HG03558 (cell line): ENCODE data around the gene BAAT.
A peak's percentile ranks its signal among the peaks of the same experiment; 100 is the strongest.

Source experiments
- ATAC-seq: cut with Tn5 transposase; IDR thresholded peaks from one replicate; pipeline ENCODE4 v1.9.1; 2021; ENCODE audit warnings: moderate number of reproducible peaks; ENCODE audit not compliant: unreplicated experiment; ENCODE audit errors: extremely low read depth

BAAT gene

DNA sequence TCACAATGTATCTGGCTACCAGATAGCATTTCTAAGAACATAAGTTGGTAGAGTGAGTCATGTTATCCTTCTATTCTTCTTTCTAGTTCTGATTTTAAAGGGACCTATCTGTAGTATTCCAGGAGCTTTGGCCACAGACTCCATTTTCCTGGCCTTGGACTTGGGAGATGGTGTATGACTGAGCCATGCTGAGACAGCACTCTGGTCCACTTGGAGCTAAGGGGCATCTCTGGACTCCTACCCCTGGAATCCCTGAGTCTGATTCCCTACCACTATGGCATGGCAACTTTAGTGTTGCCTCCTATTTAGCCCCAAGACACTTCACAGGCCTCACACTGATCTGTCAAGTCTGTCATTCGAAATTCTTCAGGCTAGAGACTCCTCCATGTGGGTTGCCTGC lies 58.8 kb downstream of the BAAT start:
- ATAC-seq: no peak

DNA sequence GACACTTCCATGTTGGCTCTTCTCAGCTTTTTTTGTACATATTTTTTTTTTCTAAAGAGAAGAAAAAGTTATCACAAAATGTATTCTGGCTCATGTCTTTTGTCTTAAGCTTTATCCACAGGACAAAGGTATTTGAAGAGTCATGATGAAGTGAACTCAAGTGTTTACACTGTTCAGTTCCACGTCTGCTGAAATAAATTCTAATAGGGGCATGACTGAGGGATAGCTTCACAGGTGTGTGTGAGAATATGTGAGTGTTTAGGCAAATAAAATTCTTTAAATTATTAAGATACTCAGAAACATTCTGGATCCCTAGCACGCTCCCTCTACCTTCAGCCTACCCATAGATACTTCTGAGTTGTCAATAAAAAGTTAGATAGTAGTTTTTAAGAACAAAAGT lies 59.8 kb downstream of the BAAT start:
- no peak for ATAC-seq

- ATAC-seq: no peak
Observed at GRCh38 chr9:101324245-101324804, 60.5 kb downstream of the BAAT start.

DNA sequence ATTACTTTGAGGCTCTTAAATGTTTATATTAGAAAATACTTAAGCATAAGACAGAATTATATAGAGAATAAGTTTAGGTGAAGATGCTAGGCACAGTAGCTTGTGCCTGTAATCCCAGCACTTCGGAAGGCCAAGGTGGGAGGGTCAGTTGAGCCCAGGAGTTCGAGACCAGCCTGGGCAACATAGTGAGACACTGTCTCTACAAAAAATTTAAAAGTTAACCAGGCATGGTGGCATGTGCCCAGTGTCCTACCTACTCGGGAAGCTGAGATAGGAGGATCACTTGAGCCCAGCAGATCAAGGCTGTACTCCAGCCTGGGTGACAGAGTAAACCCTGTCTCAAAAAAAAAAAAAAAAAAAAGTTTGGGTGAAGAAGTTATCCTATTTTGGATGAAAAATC lies 61.7 kb downstream of the BAAT start:
- ATAC-seq: no peak

DNA sequence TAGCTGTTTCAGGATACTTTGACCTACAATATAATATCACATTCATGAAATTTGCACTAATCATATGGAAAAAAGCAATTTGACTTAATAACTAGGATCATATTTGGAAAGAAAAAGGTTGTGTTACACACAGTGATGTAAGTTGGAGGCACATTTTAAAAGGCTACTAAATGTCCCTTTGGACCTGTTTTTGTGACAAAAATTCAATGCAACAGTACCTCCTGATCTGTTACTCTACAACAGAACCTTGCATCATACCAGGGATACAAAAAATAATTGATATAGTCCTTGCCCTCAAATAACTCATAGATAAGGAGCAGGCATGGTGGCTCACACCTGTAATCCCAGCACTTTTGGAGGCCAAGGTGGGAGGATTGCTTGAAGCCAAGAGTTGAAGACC lies 67.1 kb downstream of the BAAT start:
- no peak for ATAC-seq

- ATAC-seq: no peak
Observed at GRCh38 chr9:101315112-101315450, 69.7 kb downstream of the BAAT start.

GRCh38 chr9:101312661-101313060 lies 72.1 kb downstream of the BAAT start:
- no peak for ATAC-seq

- peak; percentile 79 for ATAC-seq
Observed at GRCh38 chr9:101311758-101312420, 72.9 kb downstream of the BAAT start.

- ATAC-seq: no peak
Observed at GRCh38 chr9:101311191-101311590, 73.6 kb downstream of the BAAT start.
